Sigmoid colon (tissue), 4 donors: ENCODE results near the gene CLMN.

Experiments used
- EP300 ChIP-seq, 4 donors: sonication (generic); formaldehyde crosslinking; IDR thresholded peaks; one replicate each; pipeline ENCODE4 v1.6.1; 2017; ENCODE audit warnings: antibody characterized with exemption in 4 of 4
- POLR2A ChIP-seq, 2 donors: fragments of 450-650 bp; IDR thresholded peaks; one replicate each; pipeline ENCODE4 v1.6.1; 2016; ENCODE audit warnings: antibody characterized with exemption in 2 of 2, mild to moderate bottlenecking in 2 of 2, moderate library complexity in 2 of 2
- POLR2AphosphoS5 ChIP-seq, 4 donors: sonication (generic); formaldehyde crosslinking; IDR thresholded peaks; one replicate each; pipeline ENCODE4 v1.6.1; 2017; ENCODE audit warnings: antibody characterized with exemption in 4 of 4
- TF ChIP-seq, protein P1 (sequence below), 4 experiments: fragments of 450-650 bp in 3 of 4; fragments of 200-600 bp in 1 of 4; IDR thresholded peaks; one replicate each; pipeline ENCODE4 v1.5.1; 2016 to 2019; ENCODE audit warnings: antibody characterized with exemption in 4 of 4, mild to moderate bottlenecking in 3 of 4, moderate library complexity in 2 of 4

DNA sequence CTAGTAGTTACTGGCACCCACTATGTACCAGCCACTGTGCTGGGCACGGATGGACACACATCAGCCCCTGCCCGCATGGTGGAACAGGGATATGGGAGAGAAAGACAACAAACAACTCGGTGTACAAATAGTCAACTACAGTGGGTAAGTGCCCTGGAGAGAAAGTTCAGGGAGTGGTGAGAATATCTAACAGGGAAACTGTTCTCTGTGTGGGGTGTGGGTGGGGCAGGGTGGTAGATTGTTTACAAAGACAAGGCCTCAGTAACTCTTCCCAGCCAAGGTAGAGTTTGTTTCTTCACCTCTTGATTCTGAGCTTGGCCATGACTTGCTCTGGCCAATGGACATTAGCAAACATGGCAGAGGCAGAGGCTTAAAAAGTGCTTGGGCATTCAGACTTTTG, 12.9 kb upstream of the CLMN start:
- TF ChIP-seq POLR2A (IDR thresholded peaks at IDR 0.05): no peak
- TF ChIP-seq, protein P1, sequence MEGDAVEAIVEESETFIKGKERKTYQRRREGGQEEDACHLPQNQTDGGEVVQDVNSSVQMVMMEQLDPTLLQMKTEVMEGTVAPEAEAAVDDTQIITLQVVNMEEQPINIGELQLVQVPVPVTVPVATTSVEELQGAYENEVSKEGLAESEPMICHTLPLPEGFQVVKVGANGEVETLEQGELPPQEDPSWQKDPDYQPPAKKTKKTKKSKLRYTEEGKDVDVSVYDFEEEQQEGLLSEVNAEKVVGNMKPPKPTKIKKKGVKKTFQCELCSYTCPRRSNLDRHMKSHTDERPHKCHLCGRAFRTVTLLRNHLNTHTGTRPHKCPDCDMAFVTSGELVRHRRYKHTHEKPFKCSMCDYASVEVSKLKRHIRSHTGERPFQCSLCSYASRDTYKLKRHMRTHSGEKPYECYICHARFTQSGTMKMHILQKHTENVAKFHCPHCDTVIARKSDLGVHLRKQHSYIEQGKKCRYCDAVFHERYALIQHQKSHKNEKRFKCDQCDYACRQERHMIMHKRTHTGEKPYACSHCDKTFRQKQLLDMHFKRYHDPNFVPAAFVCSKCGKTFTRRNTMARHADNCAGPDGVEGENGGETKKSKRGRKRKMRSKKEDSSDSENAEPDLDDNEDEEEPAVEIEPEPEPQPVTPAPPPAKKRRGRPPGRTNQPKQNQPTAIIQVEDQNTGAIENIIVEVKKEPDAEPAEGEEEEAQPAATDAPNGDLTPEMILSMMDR (IDR thresholded peaks at IDR 0.05): no peak
- TF ChIP-seq EP300 (IDR thresholded peaks at IDR 0.05): no peak
- no peak for TF ChIP-seq POLR2AphosphoS5 (IDR thresholded peaks at IDR 0.05)
